Adrenal gland (tissue), 12 donors: ENCODE measurements around the gene GPC6. TPM values are rescaled to one million over a fixed set of nuclear protein-coding genes. Genes with fewer than 3 reads are reported as not detected.

Experiments
- DNase-seq, 7 donors: peaks; one replicate each; pipeline ENCODE4 v3.0.0-alpha.2; 2019 to 2020
- H3K27ac ChIP-seq, 5 donors: fragments of 200-600 bp; sonication (generic) in 4 of 5; 1 replicate in 3 of 5; 2 replicates in 2 of 5; pipeline versions ENCODE4 v1.5.1 to v1.8.0; 2016 to 2020; ENCODE audit warnings: mild to moderate bottlenecking in 1 of 5
- H3K27me3 ChIP-seq: fragments of 200-600 bp; 2 replicates; pipeline ENCODE4 v1.8.0; 2021
- H3K36me3 ChIP-seq, 2 donors: fragments of 200-600 bp; replicated peaks in 1 of 2; 1 replicate in 1 of 2; 2 replicates in 1 of 2; pipeline versions ENCODE4 v1.5.1 to v1.8.0; 2018 to 2022
- H3K4me1 ChIP-seq, 2 donors: fragments of 200-600 bp; replicated peaks in 1 of 2; 1 replicate in 1 of 2; 2 replicates in 1 of 2; pipeline versions ENCODE4 v1.5.1 to v1.8.0; 2018 to 2021
- H3K4me3 ChIP-seq, 4 donors: fragments of 200-600 bp; sonication (generic) in 3 of 4; one replicate each; pipeline ENCODE4 v1.5.1; 2016 to 2018
- H3K9me3 ChIP-seq, 3 donors: fragments of 200-600 bp; sonication (generic) in 1 of 3; replicated peaks in 1 of 3; 1 replicate in 2 of 3; 2 replicates in 1 of 3; pipeline versions ENCODE4 v1.5.1 to v1.8.0; 2016 to 2021
- CTCF ChIP-seq, 6 experiments: fragments of 450-650 bp in 4 of 6; fragments of 200-600 bp in 2 of 6; sonication (generic) in 1 of 6; IDR thresholded peaks; 1 replicate in 5 of 6; 2 replicates in 1 of 6; pipeline versions ENCODE4 v1.5.1 to v1.8.0; 2016 to 2021; ENCODE audit warnings: antibody characterized with exemption in 6 of 6, mild to moderate bottlenecking in 2 of 6, moderate library complexity in 1 of 6
- POLR2A ChIP-seq, 2 donors: fragments of 450-650 bp; IDR thresholded peaks; one replicate each; pipeline ENCODE4 v1.6.1; 2017; ENCODE audit warnings: antibody characterized with exemption in 2 of 2, mild to moderate bottlenecking in 2 of 2, moderate library complexity in 1 of 2
- WGBS, 4 donors: extraction: QIAGEN DNeasy Blood & Tissue Kit in 2 of 4; methylation state at CpG; one replicate each; pipeline versions ENCODE4 v1.1.5 to v1.1.7; 2013 to 2017; 5-methylcytosine and 5-hydroxymethylcytosine counted together
- intact Hi-C, 2 donors: fragments of 100-400 bp; cut with DNase I; formaldehyde crosslinking; loops; one replicate each; pipeline versions ENCODE4 v1.14.1 to v1.15.0; 2022 to 2023
- polyA plus RNA-seq, 3 donors: library from polyadenylated mRNA; stranded (reverse); fragments of 200-250 nt in 2 of 3; fragments of 350-450 nt in 1 of 3; fragmentation: Illumina TruSeq in 1 of 3; extraction: RNeasy Lipid Tissue Mini Kit (QIAGEN cat#74804) in 1 of 3; gene quantifications; one replicate each; pipeline ENCODE4 v1.2.3, GENCODE V29; 2013 to 2014
- total RNA-seq, 9 donors: library from RNA; depleted of rRNA in 4 of 9; stranded (reverse); fragments of >200 nt in 4 of 9; fragments of 120-200 nt in 1 of 9; fragmentation: NEBNext Ultra II Directional in 1 of 9; extraction: Animal tissue kit (Norgen Biotek cat#: 25700) in 1 of 9; gene quantifications; one replicate each; pipeline versions ENCODE4 v1.1.0 to v1.2.4, GENCODE V29; 2013 to 2023
- donor health status: healthy with polysubstance abuse.
- donor health status: Bipolar disorder and iron deficiency.
- donor health status: DM: yes; HTN: yes; CAD: no.
- donor health status: DM: no; HTN: no; CAD: no.
- donor health status: DM: no; HTN: no; CAD: no.
- donor health status: DM: yes; HTN: yes; CAD: no.

GPC6 gene
- total and polyA plus RNA-seq, 12 donors: 0.37 to 62.3 (median 2.5) TPM

- Histone ChIP-seq H3K36me3 (no peaks in the 10 kb centered on the region), H3K4me1 (no peaks in the 10 kb centered on the region), H3K27ac (no peak overlapping the region), H3K27me3 (no peaks in the 10 kb centered on the region), H3K4me3 (no peak overlapping the region), H3K9me3 (no peaks in the 10 kb centered on the region)
- no peak for DNase-seq
- intact Hi-C loops: no loop called here
- TF ChIP-seq POLR2A (IDR thresholded peaks at IDR 0.05) (no peak), CTCF (IDR thresholded peaks at IDR 0.05) (no peak)
These were observed 1190.7 kb downstream of the GPC6 start for GRCh38 chr13:94417294-94417693.

- Histone ChIP-seq H3K4me3 (no peak overlapping the region), H3K27ac (no peak overlapping the region), H3K27me3 (no peaks in the 10 kb centered on the region), H3K9me3 (no peaks in the 10 kb centered on the region), H3K36me3 (no peaks in the 10 kb centered on the region), H3K4me1 (no peaks in the 10 kb centered on the region)
- DNase-seq: no peak
- intact Hi-C loops: no loop called here
- 40 to 64% (median 60%) methylated on average over 1 of the region's 1 CpG for WGBS, 4 donors
- TF ChIP-seq POLR2A (IDR thresholded peaks at IDR 0.05): no peak
- no peak for TF ChIP-seq CTCF (IDR thresholded peaks at IDR 0.05)
These were observed 1192.8 kb downstream of the GPC6 start for GRCh38 chr13:94419304-94419924.

DNA sequence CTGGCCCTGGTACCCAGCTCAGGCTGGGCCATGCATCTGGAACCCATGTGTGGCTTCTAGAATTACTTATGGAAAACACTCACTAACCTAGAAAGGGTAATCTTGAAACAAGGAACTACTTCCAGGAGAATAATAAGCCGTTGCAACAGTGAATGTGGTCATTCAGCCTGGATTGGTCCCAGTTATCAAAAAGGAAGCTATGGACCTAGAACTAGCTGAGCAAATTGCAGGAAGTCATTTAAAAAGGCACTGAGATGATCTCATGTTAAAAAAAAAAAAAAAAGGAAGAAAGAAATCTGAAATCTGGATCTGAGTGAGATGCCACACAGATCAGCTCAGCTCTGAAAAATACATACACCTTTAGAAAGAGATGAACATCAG is 1193.3 kb downstream of the GPC6 start:
- intact Hi-C loops: no loop called here
- Histone ChIP-seq H3K4me3 (no peak overlapping the region), H3K27me3 (no peaks in the 10 kb centered on the region), H3K36me3 (no peaks in the 10 kb centered on the region), H3K27ac (no peak overlapping the region), H3K4me1 (no peaks in the 10 kb centered on the region), H3K9me3 (no peaks in the 10 kb centered on the region)
- no peak for DNase-seq
- WGBS, 4 donors: 24 to 75% (median 55%) methylated on average over 1 of the region's 1 CpG
- TF ChIP-seq POLR2A (IDR thresholded peaks at IDR 0.05) (no peak), CTCF (IDR thresholded peaks at IDR 0.05) (no peak)

- Histone ChIP-seq H3K27ac (no peak overlapping the region), H3K27me3 (no peaks in the 10 kb centered on the region), H3K4me3 (no peak overlapping the region), H3K4me1 (no peaks in the 10 kb centered on the region), H3K9me3 (no peaks in the 10 kb centered on the region), H3K36me3 (no peaks in the 10 kb centered on the region)
- WGBS, 4 donors: 63 to 79% (median 70%) methylated on average over 5 of the region's 5 CpGs
- no peak for DNase-seq
- intact Hi-C loops: no loop called here
- no peak for TF ChIP-seq POLR2A (IDR thresholded peaks at IDR 0.05)
- TF ChIP-seq CTCF (IDR thresholded peaks at IDR 0.05): no peak
These were observed 1200.8 kb downstream of the GPC6 start for GRCh38 chr13:94427313-94427953.
